GM12891 (cell line): Measurements from ENCODE around the gene RTL1.

Source experiments
- DNase-seq: peaks from one replicate; pipeline ENCODE4 v3.0.0; 2011; ENCODE audit warnings: low spot score; ENCODE audit not compliant: insufficient read length
- FAIRE-seq: peaks from 2 replicates; lab custom pipeline; 2011; peaks lifted over from hg19 to GRCh38; lab: Jason Lieb, UNC
- PAX5 ChIP-seq: IDR thresholded peaks from 2 replicates; pipeline ENCODE4 v1.6.1; 2011; ENCODE audit warnings: low read length, moderate library complexity, mild to moderate bottlenecking; ENCODE audit not compliant: insufficient read depth, severe bottlenecking
- POLR2A ChIP-seq: IDR thresholded peaks from 2 replicates; pipeline ENCODE4 v1.6.1; 2011; ENCODE audit warnings: low read depth, low read length, control low read depth
- POLR2AphosphoS5 ChIP-seq: IDR thresholded peaks from 2 replicates; pipeline ENCODE4 v1.6.1; 2011; ENCODE audit warnings: low read depth, low read length, control low read depth
- POU2F2 ChIP-seq: IDR thresholded peaks from 2 replicates; pipeline ENCODE4 v1.6.1; 2011; ENCODE audit warnings: low read depth, mild to moderate bottlenecking, control low read depth, low read length, moderate library complexity
- SPI1 ChIP-seq: IDR thresholded peaks from 2 replicates; pipeline ENCODE4 v1.6.1; 2011; ENCODE audit warnings: low read depth, low read length, control low read depth
- TAF1 ChIP-seq: IDR thresholded peaks from 2 replicates; pipeline ENCODE4 v1.6.1; 2011; ENCODE audit warnings: low read depth, low read length, control low read depth

RTL1 gene

DNA sequence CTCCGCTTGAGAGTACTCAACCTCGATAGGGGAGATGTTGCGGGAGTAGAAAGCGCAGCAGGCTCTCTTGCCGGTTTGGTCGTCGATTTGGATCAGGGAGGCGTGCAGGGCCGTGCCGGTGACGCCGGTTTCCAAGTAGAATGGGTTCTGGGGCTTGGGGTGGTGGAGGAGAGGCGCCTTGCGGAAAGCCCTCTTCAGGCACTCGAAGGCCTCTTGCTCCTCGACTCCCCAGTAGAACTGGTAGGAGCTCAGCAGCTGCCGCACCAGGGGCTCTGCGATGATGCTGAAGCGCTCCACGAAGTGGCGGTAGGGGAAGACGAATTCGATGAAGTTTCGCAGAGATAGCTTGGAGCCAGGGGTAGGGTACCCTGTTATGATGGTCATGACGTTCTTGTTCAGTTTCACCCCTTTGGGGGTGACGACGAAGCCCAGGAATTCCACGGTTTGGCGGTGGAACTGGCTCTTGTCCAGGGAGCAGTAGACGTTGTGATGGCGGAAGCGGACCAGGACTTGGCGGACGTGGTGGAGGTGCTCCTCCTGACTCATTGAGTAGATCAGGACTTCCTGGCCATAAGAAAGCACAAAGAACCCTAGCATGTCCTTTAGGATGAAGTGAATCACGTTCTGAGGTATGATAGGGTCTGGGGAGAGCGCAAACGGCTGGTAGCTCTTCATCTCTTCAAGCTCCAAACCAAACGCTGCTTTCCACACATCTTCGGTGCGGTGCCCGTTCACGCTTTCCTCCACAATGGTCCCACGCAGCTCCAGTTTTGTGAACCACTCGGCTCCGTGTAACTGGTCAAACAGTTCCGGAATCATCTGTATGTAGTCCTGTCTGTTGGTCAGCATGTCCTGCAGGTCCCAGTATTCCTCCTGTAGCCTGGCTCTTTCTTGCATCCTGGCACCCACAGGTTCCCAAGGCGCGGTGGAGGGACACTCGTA, 21.2 kb downstream of the RTL1 start:
- DNase-seq (no peak), FAIRE-seq (no peak)
- TF ChIP-seq PAX5 (no peak), SPI1 (no peak), POU2F2 (no peak), POLR2AphosphoS5 (no peak), POLR2A (no peak), TAF1 (no peak)

- FAIRE-seq (no peak), DNase-seq (no peak)
- no peak for TF ChIP-seq POLR2AphosphoS5
- TF ChIP-seq PAX5, result no peak
- no peak for TF ChIP-seq TAF1
- TF ChIP-seq SPI1, result no peak
- no peak for TF ChIP-seq POLR2A
- no peak for TF ChIP-seq POU2F2
These were observed 22.1 kb downstream of the RTL1 start for GRCh38 chr14:100881211-100882025.

GRCh38 chr14:100880271-100881101, 23.0 kb downstream of the RTL1 start:
- no peak for FAIRE-seq
- DNase-seq, result no peak
- TF ChIP-seq TAF1 (no peak), POLR2A (no peak), SPI1 (no peak), PAX5 (no peak)

DNA sequence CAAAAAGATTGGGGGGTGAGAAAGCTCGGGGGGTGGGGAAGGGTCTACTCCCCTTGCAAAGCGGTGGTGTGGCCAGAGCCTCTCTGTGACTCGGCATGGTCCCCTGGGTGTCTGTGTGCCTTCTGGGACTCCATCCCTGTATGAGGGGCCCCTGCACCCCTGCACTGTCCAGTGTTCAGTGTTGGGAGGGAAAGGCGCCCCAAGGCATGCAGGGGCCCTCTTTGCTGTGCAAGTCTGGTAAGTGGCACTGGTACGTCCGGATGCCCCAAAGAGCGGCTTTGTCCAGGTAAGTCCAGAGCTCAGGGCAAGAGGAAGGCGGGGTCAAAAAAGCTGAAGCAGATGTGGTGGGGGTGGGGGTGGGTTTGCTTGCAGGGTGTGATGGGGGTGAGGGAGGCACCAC, 23.7 kb downstream of the RTL1 start:
- DNase-seq, result no peak
- no peak for TF ChIP-seq TAF1
- TF ChIP-seq POU2F2, result no peak
- no peak for TF ChIP-seq POLR2A
- TF ChIP-seq POLR2AphosphoS5, result no peak
- no peak for TF ChIP-seq SPI1
- no peak for TF ChIP-seq PAX5
- FAIRE-seq, result no peak

- DNase-seq, result no peak
- no peak for TF ChIP-seq POU2F2
- TF ChIP-seq TAF1, result no peak
- TF ChIP-seq SPI1, result no peak
- TF ChIP-seq PAX5, result no peak
- no peak for TF ChIP-seq POLR2A
- no peak for TF ChIP-seq POLR2AphosphoS5
- FAIRE-seq, result no peak
These were observed 24.3 kb downstream of the RTL1 start for GRCh38 chr14:100879194-100879593.

DNA sequence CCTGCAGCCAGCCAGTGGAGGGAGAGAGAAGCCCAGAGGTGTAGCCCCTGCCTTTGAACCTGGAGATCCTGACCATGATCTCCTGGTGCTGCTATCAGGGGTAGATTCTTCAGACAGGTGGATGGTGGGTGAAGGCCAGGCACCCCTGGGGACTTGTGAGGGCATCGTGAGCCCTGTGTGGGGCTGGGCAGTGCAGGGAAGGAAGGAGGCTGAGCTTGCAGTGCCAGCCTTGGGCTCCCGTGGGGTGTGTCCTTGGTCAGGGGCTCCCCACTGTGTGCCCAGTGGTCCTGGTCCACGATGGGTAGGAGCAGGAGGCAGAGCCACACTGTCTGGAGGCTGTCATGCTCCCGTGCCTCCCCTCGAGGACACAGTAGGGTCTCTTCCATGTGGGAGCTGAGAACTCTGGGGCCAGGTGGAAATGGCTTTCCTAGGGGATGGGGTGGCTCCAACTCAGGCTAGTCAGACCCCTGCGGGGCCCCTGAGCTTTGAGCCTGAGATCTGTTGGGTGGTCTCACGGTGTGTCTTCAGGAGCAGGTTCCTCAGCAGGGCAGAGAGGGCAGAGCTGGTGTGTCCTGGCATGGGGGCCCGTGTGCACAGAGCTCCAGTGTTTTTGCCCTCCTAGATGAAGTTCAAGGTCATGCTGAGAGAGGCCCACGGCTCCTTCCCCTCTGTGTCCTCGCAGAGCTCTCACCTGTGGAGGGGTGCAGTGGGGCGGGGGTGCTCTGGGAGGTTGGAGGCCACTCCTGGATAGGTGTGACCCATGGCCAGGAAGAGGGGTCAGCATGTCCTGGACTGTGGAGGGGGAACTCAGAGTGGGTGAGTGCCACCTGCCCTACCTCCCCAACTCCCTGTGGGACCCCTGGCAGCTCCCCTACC, 25.0 kb downstream of the RTL1 start:
- DNase-seq (no peak), FAIRE-seq (no peak)
- TF ChIP-seq POU2F2 (no peak), POLR2A (no peak), SPI1 (no peak)

- FAIRE-seq (no peak), DNase-seq (no peak)
- no peak for TF ChIP-seq SPI1
- no peak for TF ChIP-seq POU2F2
- no peak for TF ChIP-seq PAX5
- no peak for TF ChIP-seq POLR2A
- no peak for TF ChIP-seq POLR2AphosphoS5
- TF ChIP-seq TAF1, result no peak
These were observed 27.5 kb downstream of the RTL1 start for GRCh38 chr14:100875861-100876590.
